ENCODE measurements around the gene PPHLN1.
"Not testable (repeated sequence)": the region's sequence is repeated elsewhere in the genome, so short reads cannot be mapped to it uniquely, and the experiment has no call there.

The PPHLN1 gene

DNA sequence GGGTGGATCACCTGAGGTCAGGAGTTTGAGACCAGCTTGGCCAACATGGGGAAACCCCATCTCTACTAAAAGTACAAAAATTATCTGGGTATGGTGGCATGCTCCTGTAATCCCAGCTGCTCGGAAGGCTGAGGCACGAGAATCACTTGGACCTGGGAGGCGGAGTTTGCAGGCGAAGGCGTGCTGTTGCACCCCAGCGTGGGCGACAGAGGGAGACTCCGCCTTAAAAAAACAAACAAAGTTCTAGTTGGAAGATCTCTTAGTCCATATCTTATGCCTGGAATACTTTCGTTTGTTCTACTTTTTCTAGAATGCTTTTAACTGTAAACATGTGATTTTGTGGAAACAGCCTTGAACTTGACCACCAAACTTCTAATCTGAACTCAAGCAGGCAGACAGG is 38.7 kb downstream of the PPHLN1 start:
- in situ Hi-C loops (cut with MboI; ENCODE audit: low sequenced_read_pairs) = no loop called here

DNA sequence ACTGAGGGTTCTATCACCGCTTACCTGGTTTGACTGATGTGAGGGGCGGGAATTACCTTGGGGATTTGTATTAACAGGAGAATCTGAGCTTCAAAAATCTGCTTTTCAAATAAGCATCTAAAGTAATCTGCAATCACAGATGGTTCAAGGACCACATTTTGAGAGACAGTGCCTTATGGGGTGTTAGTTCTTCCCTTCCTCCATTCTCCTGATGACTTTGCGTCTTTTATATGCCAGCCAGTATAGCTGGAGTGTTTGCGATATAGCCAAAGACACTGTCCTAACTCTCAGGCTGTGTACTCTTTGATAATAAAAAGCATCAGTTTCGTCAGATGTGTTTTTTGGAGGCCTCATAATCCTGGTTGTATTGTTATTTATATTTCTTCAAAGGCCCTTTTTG is 39.5 kb downstream of the PPHLN1 start:
- in situ Hi-C loops (cut with MboI; ENCODE audit: low sequenced_read_pairs) = no loop called here

- in situ Hi-C loops (cut with MboI; ENCODE audit: low sequenced_read_pairs) = loop anchor here (10.0 kb wide), 1 partner anchor 235 kb away; no protein-coding TSS in a partner anchor
These were observed 44.0 kb downstream of the PPHLN1 start for GRCh38 chr12:42370013-42370412.

- in situ Hi-C loops (cut with MboI; ENCODE audit: low sequenced_read_pairs) = loop anchor here (10.0 kb wide), 1 partner anchor 237 kb away; no protein-coding TSS in a partner anchor
These were observed 46.3 kb downstream of the PPHLN1 start for GRCh38 chr12:42372154-42372791.

DNA sequence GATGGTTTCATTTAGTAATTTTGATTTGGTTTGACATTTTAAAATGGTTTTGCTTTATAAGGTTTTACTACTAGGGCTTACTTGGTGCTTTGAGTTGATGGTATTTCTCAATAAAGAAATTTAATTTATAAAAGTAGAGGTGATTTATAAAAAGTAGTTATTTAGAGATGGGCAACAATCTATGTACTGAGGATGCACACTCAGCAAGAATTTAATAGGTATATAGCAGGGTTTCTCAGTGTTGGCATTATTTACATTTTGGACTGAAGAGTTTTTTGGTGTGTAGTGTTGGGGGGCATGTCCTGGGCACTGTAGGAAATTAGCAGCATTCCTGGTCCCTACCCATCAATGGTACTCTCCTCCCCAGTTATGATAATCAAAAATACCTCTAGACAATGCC is 47.7 kb downstream of the PPHLN1 start:
- in situ Hi-C loops (cut with MboI; ENCODE audit: low sequenced_read_pairs) = loop anchor here (10.0 kb wide), 1 partner anchor 239 kb away; no protein-coding TSS in a partner anchor

GRCh38 chr12:42380733-42381132 is 54.8 kb downstream of the PPHLN1 start:
- in situ Hi-C loops (cut with MboI; ENCODE audit: low sequenced_read_pairs) = no loop called here

DNA sequence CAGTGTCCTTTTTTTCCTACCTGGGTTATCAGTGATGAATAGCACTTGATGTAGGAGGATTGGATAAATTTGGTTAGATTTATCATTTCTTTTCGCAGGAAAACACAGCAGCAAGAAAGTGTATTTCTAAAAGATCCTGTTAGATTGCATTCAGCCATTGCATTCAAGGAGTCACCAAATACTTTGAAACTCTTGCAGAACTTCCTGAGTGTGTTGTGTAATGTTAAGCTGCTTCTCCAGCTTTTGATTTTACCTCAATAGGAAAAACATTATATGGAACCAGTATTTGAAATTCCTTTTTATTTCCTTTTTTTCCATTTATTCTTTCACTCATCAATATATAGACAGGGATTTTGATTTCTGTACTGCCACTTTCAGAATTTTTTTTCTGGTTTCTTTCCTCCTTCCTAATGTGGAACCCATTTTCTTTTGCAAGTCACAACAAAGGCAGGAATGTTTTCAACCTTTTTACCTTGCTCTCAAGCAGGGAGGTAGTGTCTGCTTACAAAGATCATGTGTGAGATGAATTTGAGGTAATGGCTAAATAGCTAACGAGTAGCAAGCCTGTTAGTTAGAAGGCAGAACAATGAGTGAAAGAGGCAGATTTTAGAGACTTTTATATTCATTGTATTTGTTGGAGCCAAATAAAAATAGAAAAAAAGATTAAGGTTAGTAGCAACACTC is 56.2 kb downstream of the PPHLN1 start:
- in situ Hi-C loops (cut with MboI; ENCODE audit: low sequenced_read_pairs) = no loop called here

- in situ Hi-C loops (cut with MboI; ENCODE audit: low sequenced_read_pairs) = no loop called here
These were observed 59.4 kb downstream of the PPHLN1 start for GRCh38 chr12:42385326-42385841.

GRCh38 chr12:42386308-42386707 is 60.3 kb downstream of the PPHLN1 start:
- in situ Hi-C loops (cut with MboI; ENCODE audit: low sequenced_read_pairs) = no loop called here

DNA sequence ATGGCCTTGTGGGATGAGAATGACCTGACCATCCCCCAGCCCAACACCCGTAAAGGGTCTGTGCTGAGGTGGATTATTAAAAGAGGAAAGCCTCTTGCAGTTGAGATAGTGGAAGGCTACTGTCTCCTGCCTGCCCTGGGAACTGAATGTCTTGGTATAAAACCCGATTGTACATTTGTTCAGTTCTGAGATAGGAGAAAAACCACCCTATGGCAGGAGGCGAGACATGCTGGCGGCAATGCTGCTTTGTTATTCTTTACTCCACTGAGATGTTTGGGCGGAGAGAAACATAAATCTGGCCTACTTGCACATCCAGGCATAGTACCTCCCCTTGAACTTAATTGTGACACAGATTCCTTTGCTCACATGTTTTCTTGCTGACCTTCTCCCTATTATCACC is 62.1 kb downstream of the PPHLN1 start:
- in situ Hi-C loops (cut with MboI; ENCODE audit: low sequenced_read_pairs) = not testable (repeated sequence)

DNA sequence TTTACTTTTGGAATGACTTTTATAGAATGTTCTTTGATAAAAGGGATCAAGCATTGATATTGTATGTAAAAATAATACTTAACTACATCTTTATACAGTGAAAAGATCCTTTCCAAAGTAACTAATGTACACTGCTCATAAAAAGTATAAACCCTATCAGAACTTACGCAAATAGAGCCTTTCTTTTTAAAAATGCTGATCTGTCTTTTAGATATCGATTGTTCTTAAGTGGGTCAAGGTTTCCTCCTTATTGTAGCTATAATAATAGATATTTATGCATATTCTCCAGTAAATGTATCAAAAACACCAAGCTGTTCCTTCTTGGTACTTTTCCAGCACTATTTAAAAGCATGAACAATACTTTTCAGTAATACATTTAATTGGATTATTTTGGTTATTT is 68.5 kb downstream of the PPHLN1 start:
- in situ Hi-C loops (cut with MboI; ENCODE audit: low sequenced_read_pairs) = no loop called here

- in situ Hi-C loops (cut with MboI; ENCODE audit: low sequenced_read_pairs) = no loop called here
These were observed 70.7 kb downstream of the PPHLN1 start for GRCh38 chr12:42396473-42397259.

- in situ Hi-C loops (cut with MboI; ENCODE audit: low sequenced_read_pairs) = no loop called here
These were observed 76.9 kb downstream of the PPHLN1 start for GRCh38 chr12:42402821-42403411.

GRCh38 chr12:42407306-42407705 is 81.3 kb downstream of the PPHLN1 start:
- in situ Hi-C loops (cut with MboI; ENCODE audit: low sequenced_read_pairs) = no loop called here

DNA sequence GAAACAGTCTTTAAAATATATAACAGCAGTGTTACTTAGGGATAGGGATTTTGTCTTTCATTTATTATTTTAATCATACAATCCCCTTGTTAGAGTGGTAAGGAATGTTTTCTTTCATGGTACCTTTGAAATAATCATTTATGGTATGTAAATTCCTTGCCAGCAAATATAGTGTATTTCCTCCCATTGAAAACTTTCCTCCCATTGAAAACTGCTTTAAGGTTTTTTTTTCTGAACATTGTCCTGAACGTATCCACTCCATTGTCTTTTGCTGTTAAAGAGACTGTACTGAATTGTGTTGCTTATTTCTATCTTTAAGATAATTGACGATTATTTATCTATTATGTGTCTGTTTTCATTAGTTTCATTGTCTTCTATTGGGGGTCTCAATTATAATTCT is 83.5 kb downstream of the PPHLN1 start:
- in situ Hi-C loops (cut with MboI; ENCODE audit: low sequenced_read_pairs) = no loop called here

- in situ Hi-C loops (cut with MboI; ENCODE audit: low sequenced_read_pairs) = no loop called here
These were observed 84.4 kb downstream of the PPHLN1 start for GRCh38 chr12:42410340-42410739.

GRCh38 chr12:42420395-42420794 is 94.4 kb downstream of the PPHLN1 start:
- in situ Hi-C loops (cut with MboI; ENCODE audit: low sequenced_read_pairs) = no loop called here

GRCh38 chr12:42421844-42422779 is 96.1 kb downstream of the PPHLN1 start:
- in situ Hi-C loops (cut with MboI; ENCODE audit: low sequenced_read_pairs) = no loop called here

- in situ Hi-C loops (cut with MboI; ENCODE audit: low sequenced_read_pairs) = no loop called here
These were observed 96.8 kb downstream of the PPHLN1 start for GRCh38 chr12:42422785-42423184.

GRCh38 chr12:42426746-42427145 is 100.8 kb downstream of the PPHLN1 start:
- in situ Hi-C loops (cut with MboI; ENCODE audit: low sequenced_read_pairs) = no loop called here

Data from HL-60/S4 (cell line).